Neuronal stem cell (in vitro differentiated cells): ENCODE measurements around the gene TACC2.
A peak's percentile ranks its signal among the peaks of the same experiment; 100 is the strongest.

ENCODE experiments used
- DNase-seq: peaks from one replicate; pipeline ENCODE4 v3.0.0-alpha.2; 2013; ENCODE audit warnings: low spot score
- H2AFZ ChIP-seq: one replicate; pipeline ENCODE4 v1.6.1; 2013; ENCODE audit warnings: mild to moderate bottlenecking, low read length, inconsistent platforms
- H2AK5ac ChIP-seq: 2 replicates; pipeline ENCODE4 v1.6.1; 2013; ENCODE audit warnings: low read depth, mild to moderate bottlenecking, inconsistent platforms, low read length, moderate library complexity, mixed read lengths
- H2BK120ac ChIP-seq: 2 replicates; pipeline ENCODE4 v1.6.1; 2013; ENCODE audit warnings: low read depth, mild to moderate bottlenecking, inconsistent platforms, low read length, moderate library complexity, mixed read lengths
- H2BK12ac ChIP-seq: one replicate; pipeline ENCODE4 v1.6.1; 2013; ENCODE audit warnings: low read length, inconsistent platforms
- H2BK15ac ChIP-seq: 2 replicates; pipeline ENCODE4 v1.6.1; 2013; ENCODE audit warnings: mild to moderate bottlenecking, low read length, inconsistent platforms, mixed read lengths
- H2BK5ac ChIP-seq: one replicate; pipeline ENCODE4 v1.6.1; 2013; ENCODE audit warnings: inconsistent platforms, mild to moderate bottlenecking, low read length, moderate library complexity
- H3K14ac ChIP-seq: one replicate; pipeline ENCODE4 v1.6.1; 2013; ENCODE audit warnings: low read length, inconsistent platforms
- H3K18ac ChIP-seq: 2 replicates; pipeline ENCODE4 v1.6.1; 2013; ENCODE audit warnings: low read length, inconsistent platforms
- H3K23ac ChIP-seq: 2 replicates; pipeline ENCODE4 v1.6.1; 2013; ENCODE audit warnings: low read depth, mild to moderate bottlenecking, mixed read lengths, low read length, inconsistent platforms; ENCODE audit not compliant: poor library complexity
- H3K27ac ChIP-seq: replicated peaks from 3 replicates; pipeline ENCODE4 v1.5.1; 2013; ENCODE audit warnings: low read length, inconsistent platforms
- H3K27me3 ChIP-seq, 3 experiments: 2 replicates each; pipeline ENCODE4 v1.6.1; 2013; ENCODE audit warnings: low read length in 3 of 3, mild to moderate bottlenecking in 2 of 3, inconsistent platforms in 1 of 3, low read depth in 1 of 3, mixed read lengths in 1 of 3, moderate library complexity in 1 of 3; ENCODE audit not compliant: control insufficient read depth in 3 of 3, insufficient read depth in 3 of 3
- H3K36me3 ChIP-seq, 2 donors: replicated peaks in 1 of 2; 2 replicates each; pipeline ENCODE4 v1.6.1; 2013; ENCODE audit warnings: low read length in 2 of 2; ENCODE audit not compliant: control insufficient read depth in 2 of 2, insufficient read depth in 2 of 2
- H3K4ac ChIP-seq: 2 replicates; pipeline ENCODE4 v1.6.1; 2013; ENCODE audit warnings: inconsistent platforms, mild to moderate bottlenecking, low read length, moderate library complexity
- H3K4me1 ChIP-seq, 2 donors: 1 replicate in 1 of 2; 2 replicates in 1 of 2; pipeline ENCODE4 v1.6.1; 2013; ENCODE audit warnings: low read length in 2 of 2, low read depth in 1 of 2; ENCODE audit not compliant: control insufficient read depth in 2 of 2, insufficient read depth in 1 of 2
- H3K4me2 ChIP-seq: one replicate; pipeline ENCODE4 v1.6.1; 2013; ENCODE audit warnings: mild to moderate bottlenecking, low read length, inconsistent platforms; ENCODE audit not compliant: insufficient read depth, poor library complexity, severe bottlenecking
- H3K4me3 ChIP-seq, 2 donors: 2 replicates each; pipeline ENCODE4 v1.5.1; 2013; ENCODE audit warnings: low read length in 2 of 2, mild to moderate bottlenecking in 2 of 2, inconsistent platforms in 1 of 2, moderate library complexity in 1 of 2
- H3K79me1 ChIP-seq: one replicate; pipeline ENCODE4 v1.6.1; 2013; ENCODE audit warnings: low read depth, mild to moderate bottlenecking, inconsistent platforms, low read length, moderate library complexity
- H3K9ac ChIP-seq: one replicate; pipeline ENCODE4 v1.6.1; 2013; ENCODE audit warnings: mild to moderate bottlenecking, low read depth, low read length, inconsistent platforms; ENCODE audit not compliant: poor library complexity
- H3K9me3 ChIP-seq, 2 donors: replicated peaks in 1 of 2; 2 replicates each; pipeline versions ENCODE3 to v1.6.1; 2013; ENCODE audit warnings: low read length in 2 of 2, mild to moderate bottlenecking in 2 of 2, inconsistent platforms in 1 of 2, low read depth in 1 of 2, mixed read lengths in 1 of 2, moderate library complexity in 1 of 2; ENCODE audit not compliant: control insufficient read depth in 2 of 2, insufficient read depth in 1 of 2
- H4K8ac ChIP-seq: one replicate; pipeline ENCODE4 v1.6.1; 2013; ENCODE audit warnings: low read depth, mild to moderate bottlenecking, inconsistent platforms, low read length, moderate library complexity
- H4K91ac ChIP-seq: one replicate; pipeline ENCODE4 v1.6.1; 2013; ENCODE audit warnings: low read length, low read depth, mild to moderate bottlenecking, inconsistent platforms; ENCODE audit not compliant: poor library complexity
- WGBS, 2 donors: extraction: QIAGEN DNeasy Blood & Tissue Kit; methylation state at CpG; one replicate each; pipeline ENCODE4 v1.1.7; 2013; ENCODE audit warnings: missing lambda C conversion rate in 2 of 2, mixed read lengths in 1 of 2; ENCODE audit not compliant: insufficient read length in 2 of 2, insufficient replicate concordance in 1 of 2; ENCODE audit errors: extremely low coverage in 2 of 2; 5-methylcytosine and 5-hydroxymethylcytosine counted together

The TACC2 gene

DNA sequence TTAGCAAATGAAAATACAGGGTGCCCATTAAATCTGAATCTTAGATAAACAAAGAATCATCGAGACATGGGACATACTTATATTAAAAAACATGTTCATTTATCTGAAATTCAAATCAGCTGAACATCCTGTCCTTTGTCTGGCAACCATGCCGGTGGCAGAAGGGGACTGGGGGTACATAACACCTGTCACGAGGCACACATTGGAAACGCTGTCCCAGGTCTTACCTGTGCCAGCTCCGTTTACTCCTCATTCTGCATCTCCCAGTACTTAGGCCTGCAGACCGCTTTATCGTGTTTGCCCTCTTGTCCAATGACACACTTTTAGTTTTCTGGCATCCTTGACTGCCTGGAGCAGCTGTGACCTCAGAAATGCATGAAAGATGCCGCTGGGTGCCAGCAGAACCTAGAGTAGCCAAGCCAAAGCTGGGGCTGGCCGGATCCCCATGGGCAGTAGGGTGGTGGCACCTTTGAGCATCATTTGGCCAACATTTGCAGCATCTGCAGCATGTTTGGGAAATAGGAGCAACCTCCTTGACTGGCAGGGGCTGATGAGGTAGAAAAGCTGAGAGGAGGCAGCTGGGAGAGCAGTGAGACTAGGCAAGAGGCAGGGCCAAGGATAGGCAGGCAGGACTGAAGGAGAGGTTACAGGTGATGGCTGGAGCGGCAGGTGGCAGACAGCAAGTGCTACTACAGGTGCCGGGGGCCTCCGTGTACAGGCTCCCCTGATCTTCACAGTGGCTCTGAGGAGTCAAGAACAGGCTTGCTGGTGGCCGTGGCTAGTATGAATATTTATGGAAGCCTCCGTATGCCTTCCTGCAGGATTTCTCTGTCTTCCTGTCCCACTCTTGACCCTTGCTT lies 219.8 kb downstream of the TACC2 start:
- DNase-seq = no peak
- peaks cover 0 to 1% of the 10 kb centered on the region in 2 donors for H3K9me3 ChIP-seq
- no peak overlapping the region for H2AK5ac ChIP-seq
- no peak overlapping the region for H2BK5ac ChIP-seq
- no peak overlapping the region for H4K8ac ChIP-seq
- H3K14ac ChIP-seq = no peak overlapping the region
- no peak overlapping the region for H2BK15ac ChIP-seq
- no peak overlapping the region for H3K4me3 ChIP-seq
- H4K91ac ChIP-seq = no peak overlapping the region
- no peak overlapping the region for H2BK12ac ChIP-seq
- H3K79me1 ChIP-seq = peaks cover 3% of the 10 kb centered on the region
- no peak overlapping the region for H3K23ac ChIP-seq
- no peak overlapping the region for H3K4ac ChIP-seq
- no peak overlapping the region for H3K27ac ChIP-seq
- H3K27me3 ChIP-seq = no peaks in the 10 kb centered on the region
- WGBS, 2 donors = no CpG with 5 or more reads among the region's 14 CpGs
- peak overlapping the region; percentile 6 for H3K18ac ChIP-seq
- no peak overlapping the region for H2BK120ac ChIP-seq
- H2AFZ ChIP-seq = no peak overlapping the region
- H3K4me2 ChIP-seq = no peak overlapping the region
- no peak overlapping the region for H3K9ac ChIP-seq
- H3K36me3 ChIP-seq = peaks cover 26 to 80% of the 10 kb centered on the region in 2 donors
- H3K4me1 ChIP-seq = peaks cover 0 to 4% of the 10 kb centered on the region in 2 donors

DNA sequence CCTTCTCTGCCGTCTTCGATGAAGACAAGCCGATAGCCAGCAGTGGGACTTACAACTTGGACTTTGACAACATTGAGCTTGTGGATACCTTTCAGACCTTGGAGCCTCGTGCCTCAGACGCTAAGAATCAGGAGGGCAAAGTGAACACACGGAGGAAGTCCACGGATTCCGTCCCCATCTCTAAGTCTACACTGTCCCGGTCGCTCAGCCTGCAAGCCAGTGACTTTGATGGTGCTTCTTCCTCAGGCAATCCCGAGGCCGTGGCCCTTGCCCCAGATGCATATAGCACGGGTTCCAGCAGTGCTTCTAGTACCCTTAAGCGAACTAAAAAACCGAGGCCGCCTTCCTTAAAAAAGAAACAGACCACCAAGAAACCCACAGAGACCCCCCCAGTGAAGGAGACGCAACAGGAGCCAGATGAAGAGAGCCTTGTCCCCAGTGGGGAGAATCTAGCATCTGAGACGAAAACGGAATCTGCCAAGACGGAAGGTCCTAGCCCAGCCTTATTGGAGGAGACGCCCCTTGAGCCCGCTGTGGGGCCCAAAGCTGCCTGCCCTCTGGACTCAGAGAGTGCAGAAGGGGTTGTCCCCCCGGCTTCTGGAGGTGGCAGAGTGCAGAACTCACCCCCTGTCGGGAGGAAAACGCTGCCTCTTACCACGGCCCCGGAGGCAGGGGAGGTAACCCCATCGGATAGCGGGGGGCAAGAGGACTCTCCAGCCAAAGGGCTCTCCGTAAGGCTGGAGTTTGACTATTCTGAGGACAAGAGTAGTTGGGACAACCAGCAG lies 221.7 kb downstream of the TACC2 start:
- H3K14ac ChIP-seq = no peak overlapping the region
- H3K27ac ChIP-seq = no peak overlapping the region
- no peaks in the 10 kb centered on the region for H3K9me3 ChIP-seq
- H3K4ac ChIP-seq = no peak overlapping the region
- H2AFZ ChIP-seq = no peak overlapping the region
- H3K4me2 ChIP-seq = no peak overlapping the region
- H3K36me3 ChIP-seq = peaks cover 26 to 83% of the 10 kb centered on the region in 2 donors
- DNase-seq = no peak
- H4K91ac ChIP-seq = no peak overlapping the region
- H3K27me3 ChIP-seq = no peaks in the 10 kb centered on the region
- no peak overlapping the region for H2AK5ac ChIP-seq
- no peak overlapping the region for H2BK12ac ChIP-seq
- peaks cover 0 to 4% of the 10 kb centered on the region in 2 donors for H3K4me1 ChIP-seq
- H3K4me3 ChIP-seq = no peak overlapping the region
- H3K79me1 ChIP-seq = no peaks in the 10 kb centered on the region
- no peak overlapping the region for H3K9ac ChIP-seq
- H2BK5ac ChIP-seq = no peak overlapping the region
- no peak overlapping the region for H3K18ac ChIP-seq
- H3K23ac ChIP-seq = no peak overlapping the region
- no CpG with 5 or more reads among the region's 30 CpGs for WGBS, 2 donors
- H2BK15ac ChIP-seq = no peak overlapping the region
- H4K8ac ChIP-seq = no peak overlapping the region
- peak overlapping the region; percentile 57 for H2BK120ac ChIP-seq

DNA sequence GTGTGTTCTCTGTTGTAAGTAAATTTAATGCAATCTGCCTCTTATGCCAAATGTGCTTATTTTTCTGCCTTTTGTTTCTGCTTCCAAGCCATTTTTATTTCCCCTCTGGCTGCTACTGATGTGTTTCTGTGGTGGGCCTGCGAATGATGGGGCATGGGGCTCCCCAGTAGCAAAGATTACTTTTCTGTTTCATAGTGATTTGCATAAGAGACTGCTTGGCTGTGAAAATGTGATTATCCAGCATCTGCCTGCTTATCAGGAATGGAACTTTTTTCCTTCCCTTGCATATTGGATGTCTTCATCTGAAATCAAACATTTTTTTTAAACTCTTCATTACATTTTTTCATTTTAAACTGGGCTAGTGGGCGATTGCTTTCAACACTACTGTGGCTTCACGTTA lies 224.4 kb downstream of the TACC2 start:
- no peak for DNase-seq
- no peak overlapping the region for H3K14ac ChIP-seq
- H3K27ac ChIP-seq = no peak overlapping the region
- no peak overlapping the region for H4K8ac ChIP-seq
- H2BK5ac ChIP-seq = no peak overlapping the region
- no peak overlapping the region for H3K4ac ChIP-seq
- H3K23ac ChIP-seq = no peak overlapping the region
- no peaks in the 10 kb centered on the region for H3K9me3 ChIP-seq
- no peak overlapping the region for H3K4me2 ChIP-seq
- no peak overlapping the region for H4K91ac ChIP-seq
- no peak overlapping the region for H3K4me3 ChIP-seq
- H2AFZ ChIP-seq = no peak overlapping the region
- no peak overlapping the region for H2BK120ac ChIP-seq
- H2BK12ac ChIP-seq = no peak overlapping the region
- H2BK15ac ChIP-seq = no peak overlapping the region
- no peak overlapping the region for H3K9ac ChIP-seq
- H3K27me3 ChIP-seq = no peaks in the 10 kb centered on the region
- peaks cover 34 to 93% of the 10 kb centered on the region in 2 donors for H3K36me3 ChIP-seq
- H2AK5ac ChIP-seq = no peak overlapping the region
- no CpG with 5 or more reads among the region's 3 CpGs for WGBS, 2 donors
- no peaks in the 10 kb centered on the region for H3K79me1 ChIP-seq
- H3K4me1 ChIP-seq = no peaks in the 10 kb centered on the region
- H3K18ac ChIP-seq = no peak overlapping the region

DNA sequence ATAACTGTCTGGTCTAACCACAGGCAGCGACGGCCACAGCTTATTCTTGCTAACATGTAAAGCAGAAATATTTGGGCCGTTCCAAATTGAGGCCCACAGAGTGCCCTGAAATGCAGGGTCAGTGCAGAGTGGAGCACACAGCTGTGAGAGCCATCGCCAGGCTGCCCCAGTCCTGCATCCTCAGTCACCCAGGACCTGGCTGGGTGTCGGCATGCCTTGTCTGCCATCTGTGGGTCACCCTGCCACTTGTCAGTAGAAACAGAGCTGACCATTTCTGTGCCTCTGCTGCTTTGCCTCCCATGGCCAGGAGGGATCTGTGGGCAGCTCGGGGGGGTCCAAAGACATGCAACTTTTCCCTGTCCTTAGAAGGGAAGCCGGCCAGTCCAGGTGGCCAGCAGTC lies 224.8 kb downstream of the TACC2 start:
- Histone ChIP-seq H3K4ac (no peak overlapping the region), H2AFZ (no peak overlapping the region), H3K9me3 (no peaks in the 10 kb centered on the region), H3K4me3 (no peak overlapping the region), H3K79me1 (no peaks in the 10 kb centered on the region), H3K27ac (no peak overlapping the region), H2BK15ac (no peak overlapping the region), H2AK5ac (no peak overlapping the region), H3K4me2 (no peak overlapping the region), H3K18ac (no peak overlapping the region), H3K27me3 (no peaks in the 10 kb centered on the region), H2BK12ac (no peak overlapping the region), H4K91ac (no peak overlapping the region), H3K23ac (no peak overlapping the region), H3K4me1 (no peaks in the 10 kb centered on the region), H3K9ac (peak overlapping the region; percentile 50), H2BK120ac (no peak overlapping the region), H4K8ac (no peak overlapping the region), H2BK5ac (no peak overlapping the region), H3K36me3 (peaks cover 36 to 96% of the 10 kb centered on the region in 2 donors), H3K14ac (peak overlapping the region; percentile 44)
- DNase-seq = no peak
- WGBS, 2 donors = no CpG with 5 or more reads among the region's 7 CpGs
